HG02943 (cell line): ENCODE data around the gene OSBP.
"Not testable (repeated sequence)": the region's sequence is repeated elsewhere in the genome, so short reads cannot be mapped to it uniquely, and the experiment has no call there.

Source experiments
- ATAC-seq: cut with Tn5 transposase; IDR thresholded peaks from one replicate; pipeline ENCODE4 v1.9.1; 2021; ENCODE audit warnings: mild to moderate bottlenecking, low read depth, moderate library complexity; ENCODE audit not compliant: unreplicated experiment

OSBP gene, protein sequence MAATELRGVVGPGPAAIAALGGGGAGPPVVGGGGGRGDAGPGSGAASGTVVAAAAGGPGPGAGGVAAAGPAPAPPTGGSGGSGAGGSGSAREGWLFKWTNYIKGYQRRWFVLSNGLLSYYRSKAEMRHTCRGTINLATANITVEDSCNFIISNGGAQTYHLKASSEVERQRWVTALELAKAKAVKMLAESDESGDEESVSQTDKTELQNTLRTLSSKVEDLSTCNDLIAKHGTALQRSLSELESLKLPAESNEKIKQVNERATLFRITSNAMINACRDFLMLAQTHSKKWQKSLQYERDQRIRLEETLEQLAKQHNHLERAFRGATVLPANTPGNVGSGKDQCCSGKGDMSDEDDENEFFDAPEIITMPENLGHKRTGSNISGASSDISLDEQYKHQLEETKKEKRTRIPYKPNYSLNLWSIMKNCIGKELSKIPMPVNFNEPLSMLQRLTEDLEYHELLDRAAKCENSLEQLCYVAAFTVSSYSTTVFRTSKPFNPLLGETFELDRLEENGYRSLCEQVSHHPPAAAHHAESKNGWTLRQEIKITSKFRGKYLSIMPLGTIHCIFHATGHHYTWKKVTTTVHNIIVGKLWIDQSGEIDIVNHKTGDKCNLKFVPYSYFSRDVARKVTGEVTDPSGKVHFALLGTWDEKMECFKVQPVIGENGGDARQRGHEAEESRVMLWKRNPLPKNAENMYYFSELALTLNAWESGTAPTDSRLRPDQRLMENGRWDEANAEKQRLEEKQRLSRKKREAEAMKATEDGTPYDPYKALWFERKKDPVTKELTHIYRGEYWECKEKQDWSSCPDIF

GRCh38 chr11:59615637-59616395 is at the start of gene OSBP:
Gene OSBP, minus strand, starts transcription at chr11:59615774. Its CDS starts 110 bp downstream, at chr11:59615664.
- ATAC-seq, result peak; percentile 91

- ATAC-seq, result no peak
Observed at GRCh38 chr11:59660621-59661020, 45.0 kb upstream of the OSBP start.

- ATAC-seq, result no peak
Observed at GRCh38 chr11:59659981-59660380, 44.4 kb upstream of the OSBP start.

DNA sequence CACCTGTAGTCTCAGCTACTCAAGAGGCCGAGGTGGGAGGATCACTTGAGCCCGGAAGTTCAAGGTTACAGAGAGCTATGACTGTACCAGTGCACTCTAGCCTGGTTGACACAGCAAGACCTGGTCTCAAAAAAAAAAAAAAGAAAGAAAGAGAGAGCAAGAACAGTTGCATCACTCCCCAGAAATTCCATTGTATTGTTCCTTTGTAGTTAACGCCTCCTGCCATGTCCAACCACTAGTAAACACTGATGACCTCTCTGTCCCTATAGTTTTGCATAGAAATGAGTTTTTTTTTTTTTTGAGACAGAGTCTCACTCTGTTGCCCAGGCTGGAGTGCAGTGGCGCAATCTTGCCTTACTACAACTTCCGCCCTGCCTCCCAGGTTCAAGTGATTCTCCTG is 42.5 kb upstream of the OSBP start:
- ATAC-seq, result no peak

GRCh38 chr11:59654893-59655292 is 39.3 kb upstream of the OSBP start:
- ATAC-seq, result no peak

- no peak for ATAC-seq
Observed at GRCh38 chr11:59647245-59647980, 31.8 kb upstream of the OSBP start.

- no peak for ATAC-seq
Observed at GRCh38 chr11:59644528-59644927, 29.0 kb upstream of the OSBP start.

GRCh38 chr11:59643390-59643789 is 27.8 kb upstream of the OSBP start:
- ATAC-seq, result no peak

- ATAC-seq, result no peak
Observed at GRCh38 chr11:59641156-59641555, 25.6 kb upstream of the OSBP start.

GRCh38 chr11:59630493-59630892 is 14.9 kb upstream of the OSBP start:
- ATAC-seq, result no peak

DNA sequence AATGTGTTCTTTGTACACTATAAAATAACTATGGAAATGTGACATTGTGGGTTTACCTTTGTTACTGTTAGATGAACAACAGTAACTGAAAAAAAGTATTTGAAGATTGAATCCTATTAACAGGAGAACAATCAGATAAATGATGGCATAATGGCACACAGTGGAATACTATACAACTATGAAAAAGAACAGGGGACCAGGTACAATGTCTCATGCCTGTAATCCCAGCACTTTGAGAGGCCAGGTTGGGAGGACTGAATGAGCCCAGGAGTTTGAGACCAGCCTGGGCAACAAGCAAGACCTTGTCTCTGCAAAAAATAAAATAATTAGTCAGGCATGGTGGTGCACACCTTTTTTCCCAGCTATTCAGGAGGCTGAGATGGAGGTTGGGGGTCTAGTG is 14.4 kb upstream of the OSBP start:
- ATAC-seq, result no peak

DNA sequence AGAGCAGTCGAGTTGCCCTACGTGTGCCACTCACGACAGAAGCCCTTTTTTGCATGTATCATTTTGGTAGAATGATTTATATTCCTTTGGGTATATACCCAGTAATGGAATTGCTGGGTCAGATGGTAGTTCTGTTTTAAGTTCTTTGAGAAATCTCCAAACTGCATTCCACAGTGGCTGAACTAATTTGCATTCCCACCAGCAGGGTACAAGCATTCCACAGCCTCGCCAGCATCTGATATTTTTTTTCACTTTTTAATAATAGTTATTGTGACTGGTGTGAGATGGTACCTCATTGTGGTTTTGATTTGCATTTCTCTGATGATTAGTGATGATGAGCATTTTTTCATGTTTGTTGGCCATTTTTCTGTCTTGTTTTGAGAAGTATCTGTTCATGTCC is 11.4 kb upstream of the OSBP start:
- ATAC-seq, result not testable (repeated sequence)

- no peak for ATAC-seq
Observed at GRCh38 chr11:59625703-59626102, 10.1 kb upstream of the OSBP start.

DNA sequence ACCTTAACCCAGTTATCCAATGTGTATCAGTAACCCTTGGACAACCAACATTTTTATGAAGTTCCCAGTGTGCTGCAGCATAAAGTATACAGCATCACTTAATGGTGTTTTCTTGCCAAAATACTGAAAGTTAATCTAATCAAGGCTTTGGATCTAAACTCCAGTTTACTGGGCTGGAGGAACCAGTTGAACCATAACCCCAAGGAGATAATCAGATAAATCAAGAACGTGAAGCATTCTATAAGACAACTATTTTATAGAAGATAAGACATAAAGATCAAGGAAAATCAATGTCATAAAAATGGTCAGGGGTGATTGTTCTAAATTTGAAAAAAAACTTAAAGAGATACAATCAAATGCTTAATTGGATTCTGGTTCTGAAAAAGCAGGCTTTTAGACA is 2.3 kb upstream of the OSBP start:
- no peak for ATAC-seq

DNA sequence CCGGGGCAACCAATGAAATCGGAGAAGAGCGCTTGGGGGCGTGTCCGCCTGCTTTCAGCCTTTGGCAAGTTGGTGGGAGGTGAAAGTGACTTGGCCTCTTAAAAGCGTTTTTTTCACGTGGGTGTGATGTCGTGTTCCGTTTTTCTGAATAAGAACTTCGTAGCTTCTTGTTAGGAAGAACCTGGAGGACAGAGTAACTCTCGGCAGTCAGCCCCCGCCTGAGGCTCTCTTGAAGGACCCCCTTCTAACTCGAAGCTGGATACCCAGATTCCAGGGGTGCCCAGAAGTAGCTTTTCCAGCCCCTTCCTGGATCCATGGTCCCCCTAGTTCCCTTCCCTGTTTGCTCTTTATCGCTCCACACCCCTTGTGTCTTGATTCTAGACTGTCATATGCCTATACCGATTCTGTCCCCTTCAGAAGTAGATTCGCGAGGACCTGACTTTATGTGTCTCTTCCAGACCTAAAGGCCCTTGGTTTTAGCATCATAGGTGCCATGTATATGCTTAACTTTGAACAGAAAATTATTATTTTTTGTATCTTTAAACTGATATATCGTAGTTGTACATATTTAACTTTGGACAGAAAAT is 915 bp upstream of the OSBP start:
- ATAC-seq, result no peak

DNA sequence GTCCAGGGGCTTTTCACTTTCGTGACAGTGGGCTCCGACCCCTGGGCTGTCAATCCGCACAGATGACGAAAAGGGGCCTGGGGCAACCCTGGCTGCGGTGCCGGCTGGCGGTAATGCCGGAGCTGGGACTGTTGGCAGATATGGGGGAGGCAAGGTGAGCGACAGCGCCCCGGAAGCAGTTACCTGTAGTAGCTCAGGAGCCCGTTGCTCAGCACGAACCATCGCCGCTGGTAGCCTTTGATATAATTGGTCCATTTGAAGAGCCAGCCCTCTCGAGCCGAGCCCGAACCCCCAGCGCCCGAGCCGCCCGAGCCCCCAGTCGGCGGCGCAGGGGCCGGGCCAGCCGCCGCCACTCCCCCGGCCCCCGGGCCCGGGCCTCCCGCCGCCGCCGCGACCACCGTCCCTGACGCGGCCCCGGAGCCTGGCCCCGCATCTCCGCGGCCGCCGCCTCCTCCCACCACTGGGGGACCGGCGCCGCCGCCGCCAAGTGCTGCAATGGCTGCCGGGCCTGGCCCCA is 396 bp downstream of the OSBP start:
- ATAC-seq, result peak; percentile 21

- no peak for ATAC-seq
Observed at GRCh38 chr11:59614277-59615119, 1.1 kb downstream of the OSBP start.

DNA sequence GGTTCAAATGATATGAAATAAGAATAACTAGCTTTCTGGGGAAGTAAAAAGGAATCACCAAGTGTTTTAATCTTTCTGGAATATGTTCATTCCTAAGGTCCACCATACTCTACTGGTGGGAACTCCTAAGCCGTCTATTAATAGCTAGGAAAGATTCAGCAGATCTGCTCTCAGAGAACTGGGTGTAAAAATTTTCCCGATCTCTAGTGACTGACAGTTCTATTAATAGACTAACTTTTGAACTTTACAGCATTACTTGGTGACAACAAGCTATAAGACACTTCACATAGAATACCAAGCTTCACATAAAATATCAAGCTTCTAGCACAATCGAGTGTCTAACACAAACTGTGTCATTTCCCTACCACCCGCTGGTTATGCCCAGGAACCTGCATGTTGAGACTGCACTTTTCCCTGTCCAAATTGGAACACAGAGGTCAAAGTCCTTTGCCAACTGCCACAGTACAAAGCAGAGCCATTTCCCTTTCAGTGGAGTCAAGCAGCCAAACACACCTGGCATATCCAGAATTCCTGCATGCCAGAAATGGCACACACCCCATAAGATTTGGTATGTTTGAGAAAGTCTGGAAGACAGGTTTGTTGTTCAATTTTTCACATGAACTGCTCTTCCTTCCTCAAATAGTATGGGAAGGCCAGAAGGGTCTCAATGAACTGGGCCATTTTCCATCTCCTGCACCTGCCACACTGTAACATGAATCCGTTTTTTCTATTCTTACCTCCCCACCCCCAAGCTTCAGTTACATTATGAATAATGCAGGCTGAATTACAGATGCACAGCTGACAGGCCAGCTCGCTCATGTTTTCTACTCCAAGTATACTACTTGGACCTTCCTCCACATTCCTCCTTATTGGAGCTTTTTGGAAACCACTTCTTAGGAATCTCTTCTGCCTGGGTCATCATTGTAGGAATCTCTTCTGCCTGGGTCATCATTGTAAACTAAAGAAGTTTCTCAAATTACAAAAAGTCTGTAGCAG is 3.7 kb downstream of the OSBP start:
- no peak for ATAC-seq
